ENCODE data around the gene ATAD3A. TPM values are rescaled to one million over a fixed set of nuclear protein-coding genes. Genes with fewer than 3 reads are reported as not detected.
"Not testable (repeated sequence)": the region's sequence is repeated elsewhere in the genome, so short reads cannot be mapped to it uniquely, and the experiment has no call there.

ATAD3A gene
- total and polyA plus RNA-seq, 2 of the 4 experiments (the other 2 are of a cell fraction), result 27.2 to 34.0 TPM

DNA sequence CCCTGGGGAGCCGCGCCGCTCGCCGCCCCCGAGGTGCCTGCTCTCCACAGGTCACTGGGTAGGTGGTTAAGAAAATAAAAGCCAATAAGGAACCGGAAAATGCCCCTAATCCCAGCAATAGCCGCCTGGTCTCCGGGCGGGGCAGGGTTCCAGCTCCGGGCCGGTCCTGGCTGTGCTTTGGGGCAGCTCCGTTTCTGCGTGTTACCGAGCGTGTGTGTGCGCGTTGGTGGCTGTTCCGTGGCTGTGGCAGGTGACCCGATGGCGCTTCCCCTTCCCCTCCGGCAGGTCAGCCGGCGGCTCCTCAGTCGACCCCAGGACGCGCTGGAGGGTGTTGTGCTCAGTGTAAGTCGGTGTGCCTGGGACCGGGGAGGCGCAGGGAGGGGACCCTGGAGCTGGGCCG lies 11.3 kb downstream of the ATAD3A start:
- ATAC-seq (ENCODE audit: low read depth); H4K8ac ChIP-seq (ENCODE audit: low read depth in 2 of 2, low read length in 2 of 2); H2AK9ac ChIP-seq (replicated peaks; ENCODE audit: low read depth, low read length, poor library complexity); H3K23ac ChIP-seq (ENCODE audit: low read depth, low read length); H3K14ac ChIP-seq (replicated peaks; ENCODE audit: low read depth, low read length); CTCF ChIA-PET; H3K9me1 ChIP-seq (ENCODE audit: insufficient read depth, low read length); H3K27ac ChIP-seq (ENCODE audit: insufficient read depth, low read length); H2AFZ ChIP-seq (replicated peaks; ENCODE audit: low read length, poor library complexity); DNase-seq; dilution Hi-C loops (cut with HindIII; ENCODE audit: low sequenced_read_pairs, unreplicated experiment); H2BK120ac ChIP-seq (ENCODE audit: low read depth, low read length); H2AK5ac ChIP-seq (ENCODE audit: low read depth, low read length); H3K4me2 ChIP-seq (ENCODE audit: low read depth, low read length); H3K56ac ChIP-seq (ENCODE audit: extremely low read depth, insufficient read depth, low read length); H3K4me3 ChIP-seq (ENCODE audit: insufficient read depth, low read depth, low read length); H3K9ac ChIP-seq (ENCODE audit: low read depth, low read length); H4K91ac ChIP-seq (ENCODE audit: insufficient read depth, low read depth, low read length); in situ Hi-C loops (cut with MboI; ENCODE audit: low sequenced_read_pairs); BruUV-seq (replicated peaks); H3K4me1 ChIP-seq (ENCODE audit: control insufficient read depth, insufficient read depth, low read length); H2BK5ac ChIP-seq (ENCODE audit: low read depth, low read length, poor library complexity, severe bottlenecking); H3K4ac ChIP-seq (ENCODE audit: low read depth, low read length); H2BK20ac ChIP-seq (ENCODE audit: low read depth, low read length); H3K79me1 ChIP-seq (ENCODE audit: low read depth in 1 of 2, low read length in 2 of 2); H4K20me1 ChIP-seq (ENCODE audit: insufficient read depth, low read length); H3K18ac ChIP-seq (ENCODE audit: low read depth, low read length); H3K9me3 ChIP-seq (ENCODE audit: control insufficient read depth, insufficient read depth, low read length); H2BK15ac ChIP-seq (ENCODE audit: low read depth, low read length); POLR2A ChIA-PET (ENCODE audit: unreplicated experiment); H4K5ac ChIP-seq (ENCODE audit: low read depth, low read length); intact Hi-C loops (cut with micrococcal nuclease); H3K27me3 ChIP-seq (ENCODE audit: control insufficient read depth, insufficient read depth, low read length): not testable (repeated sequence)
- H3K36me3 ChIP-seq (ENCODE audit: control insufficient read depth, insufficient read depth, low read length), result peaks cover 33% of the 10 kb centered on the region
- 96% methylated on average over 7 of the region's 31 CpGs; no CpG with 5 or more reads in 1 of the 2 experiments for WGBS, 2 experiments (ENCODE audit: extremely low coverage in 2 of 2, insufficient read length in 1 of 2)

- CTCF ChIA-PET; H3K18ac ChIP-seq (ENCODE audit: low read depth, low read length); H3K9me1 ChIP-seq (ENCODE audit: insufficient read depth, low read length); intact Hi-C loops (cut with micrococcal nuclease); H3K79me1 ChIP-seq (ENCODE audit: low read depth in 1 of 2, low read length in 2 of 2); H2AK9ac ChIP-seq (replicated peaks; ENCODE audit: low read depth, low read length, poor library complexity); H2AK5ac ChIP-seq (ENCODE audit: low read depth, low read length); in situ Hi-C loops (cut with MboI; ENCODE audit: low sequenced_read_pairs); H4K5ac ChIP-seq (ENCODE audit: low read depth, low read length); H4K91ac ChIP-seq (ENCODE audit: insufficient read depth, low read depth, low read length); H3K27me3 ChIP-seq (ENCODE audit: control insufficient read depth, insufficient read depth, low read length); H3K4me1 ChIP-seq (ENCODE audit: control insufficient read depth, insufficient read depth, low read length); H3K9me3 ChIP-seq (ENCODE audit: control insufficient read depth, insufficient read depth, low read length); H2BK5ac ChIP-seq (ENCODE audit: low read depth, low read length, poor library complexity, severe bottlenecking); H3K14ac ChIP-seq (replicated peaks; ENCODE audit: low read depth, low read length); H2AFZ ChIP-seq (replicated peaks; ENCODE audit: low read length, poor library complexity); BruUV-seq (replicated peaks); H4K20me1 ChIP-seq (ENCODE audit: insufficient read depth, low read length); ATAC-seq (ENCODE audit: low read depth); H3K9ac ChIP-seq (ENCODE audit: low read depth, low read length); H3K4ac ChIP-seq (ENCODE audit: low read depth, low read length); H3K27ac ChIP-seq (ENCODE audit: insufficient read depth, low read length); H3K4me2 ChIP-seq (ENCODE audit: low read depth, low read length); dilution Hi-C loops (cut with HindIII; ENCODE audit: low sequenced_read_pairs, unreplicated experiment); H3K4me3 ChIP-seq (ENCODE audit: insufficient read depth, low read depth, low read length); H2BK120ac ChIP-seq (ENCODE audit: low read depth, low read length); H3K23ac ChIP-seq (ENCODE audit: low read depth, low read length); H3K56ac ChIP-seq (ENCODE audit: extremely low read depth, insufficient read depth, low read length); DNase-seq; POLR2A ChIA-PET (ENCODE audit: unreplicated experiment); H2BK20ac ChIP-seq (ENCODE audit: low read depth, low read length); H4K8ac ChIP-seq (ENCODE audit: low read depth in 2 of 2, low read length in 2 of 2); H2BK15ac ChIP-seq (ENCODE audit: low read depth, low read length): not testable (repeated sequence)
- 100% methylated on average over 3 of the region's 17 CpGs; no CpG with 5 or more reads in 1 of the 2 experiments for WGBS, 2 experiments (ENCODE audit: extremely low coverage in 2 of 2, insufficient read length in 1 of 2)
- peaks cover 34% of the 10 kb centered on the region for H3K36me3 ChIP-seq (ENCODE audit: control insufficient read depth, insufficient read depth, low read length)
These were observed 11.7 kb downstream of the ATAD3A start for GRCh38 chr1:1523651-1524050.

Measured in IMR-90 (cell line).